HG03196 (cell line): ENCODE measurements around the gene TMEM125.

Experiments used
- ATAC-seq: cut with Tn5 transposase; IDR thresholded peaks from one replicate; pipeline ENCODE4 v1.9.1; 2021; ENCODE audit not compliant: unreplicated experiment

Gene TMEM125

GRCh38 chr1:43292679-43293078, 22.9 kb downstream of the TMEM125 start:
- no peak for ATAC-seq

GRCh38 chr1:43293176-43293575, 23.4 kb downstream of the TMEM125 start:
- ATAC-seq: no peak

GRCh38 chr1:43293896-43294760, 24.3 kb downstream of the TMEM125 start:
- ATAC-seq: no peak

- no peak for ATAC-seq
Observed at GRCh38 chr1:43294761-43295160, 25.0 kb downstream of the TMEM125 start.

- no peak for ATAC-seq
Observed at GRCh38 chr1:43296207-43296606, 26.4 kb downstream of the TMEM125 start.

GRCh38 chr1:43298055-43298454, 28.3 kb downstream of the TMEM125 start:
- no peak for ATAC-seq

GRCh38 chr1:43299101-43299500, 29.3 kb downstream of the TMEM125 start:
- no peak for ATAC-seq

- no peak for ATAC-seq
Observed at GRCh38 chr1:43300378-43301094, 30.8 kb downstream of the TMEM125 start, which contains the start of gene TIE1. Gene TIE1, plus strand, starts transcription at chr1:43300982. Its CDS starts 90 bp downstream, at chr1:43301072.

- ATAC-seq: no peak
Observed at GRCh38 chr1:43302201-43302600, 32.4 kb downstream of the TMEM125 start.

- no peak for ATAC-seq
Observed at GRCh38 chr1:43302721-43303470, 33.1 kb downstream of the TMEM125 start.

- no peak for ATAC-seq
Observed at GRCh38 chr1:43303471-43304313, 33.9 kb downstream of the TMEM125 start.

GRCh38 chr1:43304314-43304681, 34.5 kb downstream of the TMEM125 start:
- ATAC-seq: no peak

- ATAC-seq: no peak
Observed at GRCh38 chr1:43304771-43305300, 35.1 kb downstream of the TMEM125 start.

GRCh38 chr1:43305461-43305860, 35.7 kb downstream of the TMEM125 start:
- ATAC-seq: no peak

- ATAC-seq: no peak
Observed at GRCh38 chr1:43305926-43306687, 36.3 kb downstream of the TMEM125 start.

GRCh38 chr1:43306688-43307457, 37.1 kb downstream of the TMEM125 start:
- no peak for ATAC-seq

GRCh38 chr1:43307458-43308158, 37.8 kb downstream of the TMEM125 start:
- no peak for ATAC-seq
